ENCODE results near the gene OPRL1.

The OPRL1 gene

DNA sequence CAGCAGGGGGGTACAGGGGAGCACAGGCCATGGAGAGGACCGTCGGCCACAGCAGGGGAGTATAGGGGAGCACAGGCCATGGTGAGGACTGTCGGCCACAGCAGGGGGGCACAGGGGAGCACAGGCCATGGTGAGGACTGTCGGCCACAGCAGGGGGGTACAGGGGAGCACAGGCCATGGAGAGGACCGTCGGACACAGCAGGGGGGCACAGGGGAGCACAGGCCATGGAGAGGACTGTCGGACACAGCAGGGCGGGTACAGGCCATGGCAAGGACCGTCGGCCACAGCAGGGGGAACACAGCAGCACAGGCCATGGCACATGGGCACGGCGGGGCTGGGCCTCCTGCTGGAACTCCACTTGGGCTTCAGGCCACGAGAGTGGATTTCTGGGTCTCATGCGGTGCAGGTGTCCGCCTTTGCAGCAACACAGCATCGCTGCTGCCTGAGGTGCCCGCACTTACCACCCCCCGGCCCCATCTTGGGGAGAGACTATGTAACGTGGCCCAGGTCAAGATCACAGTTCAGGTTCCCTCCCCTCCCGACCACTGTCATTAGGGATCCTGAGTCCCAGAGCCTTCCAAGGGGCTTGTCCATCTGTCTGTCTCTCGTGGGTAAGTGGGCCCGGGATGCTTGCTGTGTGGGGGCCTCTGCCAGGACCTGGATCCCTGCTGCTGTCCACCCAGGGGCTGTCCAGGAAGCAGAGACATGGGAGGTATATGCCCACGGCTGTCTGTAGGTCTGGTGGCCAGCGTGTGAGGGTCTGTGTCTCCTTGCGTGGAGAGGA is 25.0 kb downstream of the OPRL1 start:
- H3K9me3 Mint-ChIP-seq (ENCODE audit: low read depth): no peaks in the 10 kb centered on the region
- peaks cover 19% of the 10 kb centered on the region for H3K4me1 Mint-ChIP-seq (ENCODE audit: low read depth)
- peaks cover 6% of the 10 kb centered on the region for H3K27me3 Mint-ChIP-seq
- no peak overlapping the region for H3K27ac Mint-ChIP-seq
- H3K36me3 Mint-ChIP-seq: no peaks in the 10 kb centered on the region
- H3K4me3 Mint-ChIP-seq: no peak overlapping the region

DNA sequence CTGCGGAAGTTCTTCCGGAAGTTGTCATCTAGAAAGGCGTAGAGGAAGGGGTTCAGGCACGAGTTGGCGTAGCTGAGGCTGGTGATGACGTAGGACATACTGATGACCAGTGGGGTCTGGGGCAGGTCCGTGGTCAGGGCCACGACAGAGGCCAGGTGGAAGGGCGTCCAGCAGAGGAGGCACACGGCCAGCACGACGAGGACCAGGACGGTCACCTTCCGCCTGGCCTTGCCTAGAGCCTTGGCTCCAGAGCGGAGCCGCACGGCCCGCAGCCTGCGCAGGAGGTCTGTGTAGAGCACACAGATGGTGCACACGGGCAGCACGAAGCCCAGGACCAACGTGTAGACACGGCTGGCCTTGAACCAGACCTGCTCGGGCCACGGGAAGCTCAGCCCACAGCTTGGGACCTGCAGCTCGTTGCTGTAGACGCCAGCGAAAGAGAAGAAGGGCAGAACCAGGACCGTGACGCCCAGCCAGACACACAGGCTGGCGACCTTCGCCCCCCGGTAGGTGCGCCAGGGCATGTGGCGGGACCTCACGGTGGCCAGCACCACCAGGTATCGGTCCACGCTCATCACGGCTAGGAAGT is 26.1 kb downstream of the OPRL1 start:
- H3K4me3 Mint-ChIP-seq: no peak overlapping the region
- peaks cover 6% of the 10 kb centered on the region for H3K27me3 Mint-ChIP-seq
- peaks cover 10% of the 10 kb centered on the region for H3K4me1 Mint-ChIP-seq (ENCODE audit: low read depth)
- no peak overlapping the region for H3K27ac Mint-ChIP-seq
- H3K36me3 Mint-ChIP-seq: no peaks in the 10 kb centered on the region
- no peaks in the 10 kb centered on the region for H3K9me3 Mint-ChIP-seq (ENCODE audit: low read depth)

DNA sequence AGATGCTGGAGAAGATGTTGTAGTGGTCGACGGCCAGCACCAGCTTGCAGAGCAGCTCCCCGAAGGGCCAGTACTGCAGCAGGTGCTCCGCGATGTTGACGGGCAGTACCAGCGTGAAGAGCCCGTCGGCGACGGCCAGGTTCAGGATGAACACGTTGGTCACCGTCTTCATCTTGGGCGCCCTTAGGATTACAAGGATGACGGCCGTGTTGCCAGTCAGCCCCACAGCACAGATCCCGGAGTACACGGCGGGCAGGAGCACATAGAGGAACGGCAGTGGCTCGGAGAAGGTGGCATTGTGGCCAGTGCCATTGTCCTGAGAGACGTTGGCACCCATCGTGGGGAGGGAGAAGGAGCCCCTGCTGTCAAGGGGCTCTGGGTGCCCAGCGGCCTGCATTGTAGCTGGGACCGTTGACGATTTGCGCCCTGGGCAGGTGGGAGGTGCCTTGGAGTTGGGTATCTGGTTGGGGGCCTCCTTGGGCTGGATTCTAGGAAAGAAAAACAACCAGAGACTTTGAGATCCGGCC is 26.6 kb downstream of the OPRL1 start:
- H3K4me1 Mint-ChIP-seq (ENCODE audit: low read depth): peaks cover 6% of the 10 kb centered on the region
- H3K36me3 Mint-ChIP-seq: no peaks in the 10 kb centered on the region
- H3K9me3 Mint-ChIP-seq (ENCODE audit: low read depth): no peaks in the 10 kb centered on the region
- no peak overlapping the region for H3K27ac Mint-ChIP-seq
- no peak overlapping the region for H3K4me3 Mint-ChIP-seq
- peaks cover 4% of the 10 kb centered on the region for H3K27me3 Mint-ChIP-seq

DNA sequence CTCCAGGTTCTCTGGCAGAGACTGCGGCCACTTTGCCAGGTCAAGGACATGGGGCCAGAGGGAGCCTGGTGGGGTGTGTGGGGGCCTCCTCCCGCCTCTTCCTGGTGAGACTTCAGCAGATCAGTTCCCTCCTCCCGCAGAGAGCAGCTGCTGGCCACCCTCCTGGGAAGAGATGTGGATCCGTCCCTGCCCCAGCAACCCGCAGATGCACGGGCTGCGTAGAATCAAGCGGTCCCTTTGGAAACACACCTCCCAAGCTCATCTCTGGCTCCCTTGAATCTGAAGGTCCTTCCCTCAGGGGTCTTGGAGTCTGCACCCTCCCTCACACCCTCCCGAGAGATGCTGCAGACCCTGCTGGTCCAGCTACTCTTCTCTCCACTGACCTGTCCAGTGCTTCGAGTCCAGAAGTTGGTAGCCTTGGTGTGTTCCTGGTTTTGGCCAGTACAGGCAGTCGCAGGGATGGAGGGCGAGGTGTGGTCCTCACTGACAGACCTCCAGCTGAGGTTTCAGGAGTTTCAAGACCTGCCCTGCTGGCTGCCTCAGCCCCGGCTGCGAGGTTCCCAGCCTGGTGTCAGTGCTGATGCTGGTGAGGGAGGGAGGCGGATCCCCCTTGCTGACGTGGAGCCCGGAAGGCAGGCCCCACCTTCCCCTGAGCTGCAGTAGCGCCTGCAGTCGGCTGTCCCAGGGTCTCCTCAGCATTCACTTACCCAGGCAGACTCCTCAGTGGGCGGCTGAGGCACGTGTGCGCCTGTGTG is 27.3 kb downstream of the OPRL1 start, which contains the start of gene NPBWR2:
TSS of gene NPBWR2 (minus strand) at position 585 of the 755 bp plus-strand sequence. CDS start 734 bp downstream, outside the sequence.
- peaks cover 5% of the 10 kb centered on the region for H3K4me1 Mint-ChIP-seq (ENCODE audit: low read depth)
- no peak within 1 kb of the TSS for H3K27ac Mint-ChIP-seq
- peaks cover 4% of the 10 kb centered on the region for H3K27me3 Mint-ChIP-seq
- no peaks in the 10 kb centered on the region for H3K36me3 Mint-ChIP-seq
- H3K9me3 Mint-ChIP-seq (ENCODE audit: low read depth): no peaks in the 10 kb centered on the region
- no peak within 1 kb of the TSS for H3K4me3 Mint-ChIP-seq

DNA sequence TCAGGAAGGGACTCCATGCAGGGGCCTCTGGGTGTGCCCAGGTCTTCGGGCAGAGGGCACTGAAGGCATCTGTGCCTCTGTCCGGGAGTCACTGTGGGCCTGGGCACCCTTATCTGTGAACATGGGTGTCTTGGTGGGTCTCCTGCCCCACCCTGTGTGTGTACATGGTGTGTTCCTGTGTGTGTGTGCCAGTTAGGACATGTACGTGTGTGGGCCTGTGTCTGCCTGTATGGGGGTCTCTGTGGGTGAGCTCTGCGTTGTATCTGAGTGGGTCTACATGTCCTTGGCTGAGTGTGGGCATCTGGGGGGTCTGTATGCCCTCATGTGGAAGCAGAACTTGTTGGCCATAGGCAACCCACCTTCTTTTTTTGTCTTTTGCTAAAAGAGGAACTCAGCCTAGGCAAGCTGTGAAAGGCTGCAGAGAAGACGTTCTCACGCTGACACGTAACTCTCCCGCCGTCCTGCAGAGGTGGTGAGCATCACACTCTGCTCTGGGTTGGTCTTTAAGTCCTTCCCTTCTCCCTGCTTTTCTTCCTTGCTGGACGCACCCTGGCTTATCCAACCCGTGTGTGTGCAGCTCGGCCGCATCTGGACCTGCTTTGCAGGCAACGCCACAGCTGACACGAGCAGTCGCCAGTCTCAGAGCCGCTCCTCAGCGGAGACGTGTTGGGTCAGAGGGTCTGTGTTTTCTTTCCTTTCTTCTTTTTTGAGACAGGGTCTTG is 28.0 kb downstream of the OPRL1 start:
- no peak overlapping the region for H3K27ac Mint-ChIP-seq
- H3K4me3 Mint-ChIP-seq: no peak overlapping the region
- peaks cover 2% of the 10 kb centered on the region for H3K4me1 Mint-ChIP-seq (ENCODE audit: low read depth)
- H3K36me3 Mint-ChIP-seq: no peaks in the 10 kb centered on the region
- peaks cover 2% of the 10 kb centered on the region for H3K27me3 Mint-ChIP-seq
- no peaks in the 10 kb centered on the region for H3K9me3 Mint-ChIP-seq (ENCODE audit: low read depth)

DNA sequence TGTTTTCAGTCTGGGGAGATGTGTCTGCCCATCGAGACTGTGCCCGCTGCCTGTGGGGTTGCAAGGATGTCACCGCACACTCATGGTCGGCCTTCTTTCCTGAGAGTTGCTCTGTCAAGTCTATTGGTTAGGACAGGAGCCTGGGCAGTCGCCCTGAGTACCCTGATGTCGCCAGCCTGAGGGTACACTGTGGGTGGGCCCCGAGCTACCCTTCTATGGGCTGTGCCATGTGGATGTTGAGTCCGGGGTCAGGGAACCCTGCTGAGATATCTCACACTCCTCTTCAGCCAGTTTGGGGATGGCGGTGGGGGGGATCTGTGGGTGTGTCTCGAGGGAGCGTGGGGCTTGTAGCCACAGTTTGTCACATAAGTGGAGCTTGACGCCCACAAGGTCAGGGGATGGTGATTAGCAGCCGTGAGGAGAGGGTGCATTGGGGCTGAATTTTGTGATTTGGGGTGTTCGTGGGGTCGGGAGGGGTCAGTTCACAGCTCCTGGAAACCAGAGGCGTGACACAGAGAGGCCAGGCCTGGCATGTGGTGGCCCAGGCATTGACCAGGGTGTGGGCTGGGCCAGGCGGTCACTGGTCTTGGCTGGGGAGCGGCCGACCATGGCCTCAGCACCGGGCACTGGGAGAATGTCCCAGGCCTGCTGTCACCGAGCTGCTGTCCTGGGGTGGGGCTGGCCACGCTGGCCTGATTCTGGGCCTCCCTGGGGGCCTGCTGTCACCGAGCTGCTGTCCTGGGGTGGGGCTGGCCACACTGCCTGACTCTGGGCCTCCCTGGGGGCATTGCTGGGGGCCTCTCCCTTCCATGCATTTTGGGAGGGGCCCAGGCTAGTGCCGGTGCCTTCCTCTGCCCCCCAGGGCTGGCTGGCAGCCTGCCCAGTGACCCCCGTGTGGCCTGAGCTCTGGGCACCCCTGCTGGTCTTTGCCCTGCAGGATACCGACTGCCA is 29.1 kb downstream of the OPRL1 start:
- peaks cover 2% of the 10 kb centered on the region for H3K4me1 Mint-ChIP-seq (ENCODE audit: low read depth)
- no peak overlapping the region for H3K4me3 Mint-ChIP-seq
- no peak overlapping the region for H3K27ac Mint-ChIP-seq
- no peaks in the 10 kb centered on the region for H3K27me3 Mint-ChIP-seq
- H3K36me3 Mint-ChIP-seq: no peaks in the 10 kb centered on the region
- H3K9me3 Mint-ChIP-seq (ENCODE audit: low read depth): no peaks in the 10 kb centered on the region

DNA sequence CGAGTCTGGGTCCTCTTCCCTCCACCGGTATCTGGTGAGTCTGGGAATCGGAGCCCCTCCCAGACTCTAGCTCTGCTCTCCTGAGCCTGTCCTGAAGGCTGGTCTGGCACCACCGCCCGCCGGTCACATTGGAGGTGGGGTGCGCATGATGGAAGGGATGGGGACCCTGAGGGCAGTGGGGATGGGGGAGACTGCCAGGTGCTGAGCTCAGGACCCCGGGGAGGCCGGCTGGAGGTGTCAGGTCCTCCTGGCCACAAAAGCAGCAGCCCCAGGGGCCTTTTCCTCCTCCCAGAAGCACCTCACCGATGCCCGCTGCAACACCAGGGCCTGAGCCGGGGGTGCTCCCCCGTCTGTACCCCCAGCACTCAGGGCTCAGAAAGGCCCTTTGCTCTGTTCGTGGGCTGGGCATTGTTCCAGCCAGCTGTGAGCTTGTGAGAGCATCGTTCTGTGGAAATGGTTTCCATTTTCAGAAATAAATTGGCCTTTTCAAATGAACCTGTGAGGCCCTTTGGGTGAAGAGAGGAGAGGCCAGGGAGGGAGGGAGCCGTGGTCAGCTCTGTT is 30.0 kb downstream of the OPRL1 start:
- Mint-ChIP-seq H3K4me3 (no peak overlapping the region), H3K9me3 (ENCODE audit: low read depth) (no peaks in the 10 kb centered on the region), H3K4me1 (ENCODE audit: low read depth) (peaks cover 2% of the 10 kb centered on the region), H3K27ac (no peak overlapping the region), H3K27me3 (no peaks in the 10 kb centered on the region), H3K36me3 (no peaks in the 10 kb centered on the region)

DNA sequence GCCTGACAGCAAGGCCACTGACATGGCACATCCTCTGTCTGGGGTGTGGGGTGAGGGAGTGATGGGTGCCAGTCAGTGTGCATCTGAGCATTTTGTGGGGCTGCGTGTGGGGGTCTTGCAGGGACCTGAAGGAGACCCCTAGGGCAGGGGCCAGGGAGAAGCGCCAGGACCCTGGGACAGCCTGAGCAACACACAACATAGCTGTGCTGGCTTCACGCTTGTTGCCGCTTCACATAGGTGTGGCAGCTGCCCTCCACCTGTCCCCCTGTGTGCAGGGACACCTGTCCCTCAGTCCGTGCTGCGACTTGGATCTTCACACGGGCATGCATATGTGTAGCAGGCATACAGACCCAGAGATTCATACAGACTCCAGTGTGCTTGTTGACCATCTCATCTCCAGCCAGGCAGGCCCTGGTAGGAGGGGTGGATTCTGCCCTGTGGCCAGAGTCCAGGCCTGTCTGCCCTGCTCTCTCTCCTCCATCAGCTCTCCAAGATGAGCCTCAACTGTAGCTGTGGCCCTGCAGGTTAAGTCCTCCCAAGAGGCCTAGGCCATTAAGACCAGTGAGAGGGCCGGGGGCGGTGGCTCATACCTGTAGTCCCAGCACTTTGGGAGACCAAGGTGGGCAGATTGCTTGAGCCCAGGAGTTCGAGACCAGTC is 30.7 kb downstream of the OPRL1 start:
- no peaks in the 10 kb centered on the region for H3K36me3 Mint-ChIP-seq
- H3K27ac Mint-ChIP-seq: no peak overlapping the region
- no peaks in the 10 kb centered on the region for H3K9me3 Mint-ChIP-seq (ENCODE audit: low read depth)
- H3K27me3 Mint-ChIP-seq: no peaks in the 10 kb centered on the region
- peaks cover 2% of the 10 kb centered on the region for H3K4me1 Mint-ChIP-seq (ENCODE audit: low read depth)
- no peak overlapping the region for H3K4me3 Mint-ChIP-seq

DNA sequence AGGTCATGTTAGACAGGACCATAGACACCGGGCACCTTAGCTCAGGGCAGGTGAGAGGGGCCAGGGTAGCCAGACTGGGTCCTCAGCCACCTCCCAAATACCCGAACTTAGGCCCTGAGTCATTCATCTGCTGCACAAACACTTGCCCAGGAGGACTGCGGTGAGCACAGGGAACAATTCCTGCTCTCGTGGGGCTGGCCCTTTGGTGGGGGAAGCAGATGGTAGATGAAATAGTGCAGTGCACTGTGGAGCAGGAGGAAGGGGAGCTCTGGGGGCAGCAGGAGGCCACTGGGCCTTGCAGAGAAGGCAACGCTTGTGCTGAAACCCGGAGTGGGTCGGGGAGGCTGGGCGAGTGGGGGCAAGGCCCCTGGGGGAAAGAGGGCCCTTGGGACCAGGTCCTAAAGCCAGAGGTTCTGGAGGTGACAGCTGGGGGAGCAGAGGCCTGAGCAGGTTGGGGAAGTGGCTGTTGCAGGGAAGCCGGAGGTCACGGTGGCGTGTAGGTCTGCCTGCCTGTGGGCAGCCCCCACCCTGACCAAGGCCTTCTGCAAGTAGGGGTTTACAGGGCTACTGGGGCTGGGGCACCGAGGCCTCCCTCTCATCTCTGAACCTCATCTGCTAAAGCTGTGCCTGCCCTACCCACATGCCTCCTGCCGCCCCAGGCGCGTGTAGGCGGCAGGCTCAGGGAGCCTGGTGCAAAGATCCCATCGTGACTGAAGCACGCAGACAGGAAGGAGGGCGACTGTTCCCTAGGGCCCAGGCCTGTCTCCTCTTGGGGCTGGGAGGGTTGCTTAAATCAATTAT is 32.2 kb downstream of the OPRL1 start:
- no peaks in the 10 kb centered on the region for H3K27me3 Mint-ChIP-seq
- no peaks in the 10 kb centered on the region for H3K9me3 Mint-ChIP-seq (ENCODE audit: low read depth)
- H3K27ac Mint-ChIP-seq: no peak overlapping the region
- H3K36me3 Mint-ChIP-seq: no peaks in the 10 kb centered on the region
- no peak overlapping the region for H3K4me3 Mint-ChIP-seq
- peaks cover 2% of the 10 kb centered on the region for H3K4me1 Mint-ChIP-seq (ENCODE audit: low read depth)

DNA sequence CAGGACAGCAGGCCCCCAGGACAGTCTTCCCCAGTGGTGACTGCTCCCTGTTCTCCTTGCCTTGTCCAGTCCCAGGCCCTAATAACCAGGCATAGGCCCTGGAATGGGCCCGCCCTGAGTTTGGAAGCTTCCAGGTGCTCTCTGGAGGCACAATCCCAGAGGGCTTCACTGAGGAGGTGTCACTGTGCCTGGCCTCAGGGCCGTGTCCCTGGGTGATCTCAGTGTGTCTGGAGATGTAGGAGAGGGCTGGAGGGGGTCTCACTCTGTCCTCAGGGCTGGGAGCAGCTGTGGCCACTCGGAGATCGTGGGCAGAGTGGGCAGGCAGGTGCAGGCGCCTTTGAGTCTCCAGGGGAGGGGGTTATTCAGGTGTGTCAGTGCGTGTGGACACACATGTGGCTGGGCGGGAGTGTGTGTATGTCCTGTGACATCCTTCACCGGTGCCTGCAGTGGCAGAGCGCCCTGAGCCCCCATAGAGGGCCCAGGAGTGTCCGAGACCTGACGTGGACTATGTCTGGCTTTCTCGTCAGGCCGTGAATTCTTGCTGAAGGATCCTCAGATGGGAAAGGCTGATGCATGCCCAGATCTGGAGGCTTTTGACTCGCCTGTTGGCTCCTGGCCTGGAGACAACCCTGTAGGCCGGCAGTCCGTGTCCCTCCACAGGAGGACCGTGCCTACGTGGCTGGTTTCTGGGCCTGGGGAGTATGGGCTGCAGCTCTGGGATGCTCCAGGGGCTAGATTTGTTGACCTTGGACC is 33.0 kb downstream of the OPRL1 start:
- no peaks in the 10 kb centered on the region for H3K36me3 Mint-ChIP-seq
- H3K9me3 Mint-ChIP-seq (ENCODE audit: low read depth): no peaks in the 10 kb centered on the region
- no peak overlapping the region for H3K27ac Mint-ChIP-seq
- no peaks in the 10 kb centered on the region for H3K27me3 Mint-ChIP-seq
- H3K4me1 Mint-ChIP-seq (ENCODE audit: low read depth): no peaks in the 10 kb centered on the region
- H3K4me3 Mint-ChIP-seq: no peak overlapping the region

DNA sequence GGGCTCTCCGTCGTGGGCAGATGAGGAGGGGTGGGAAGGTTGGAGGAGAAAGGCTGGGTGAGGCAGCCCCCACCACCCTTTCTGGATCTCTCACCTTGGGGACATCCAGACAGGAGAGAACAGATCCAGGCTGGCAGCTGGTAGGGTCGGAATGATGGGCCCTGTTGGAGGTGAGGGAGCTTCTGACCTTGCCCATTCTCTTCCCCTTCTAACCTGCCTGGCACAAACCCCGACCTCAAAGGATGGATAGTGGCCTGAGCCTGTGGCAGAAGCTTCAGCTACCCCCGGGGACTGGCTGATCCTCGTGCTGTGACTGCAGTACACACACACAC is 33.5 kb downstream of the OPRL1 start:
- H3K4me3 Mint-ChIP-seq: no peak overlapping the region
- H3K27me3 Mint-ChIP-seq: no peaks in the 10 kb centered on the region
- no peak overlapping the region for H3K27ac Mint-ChIP-seq
- H3K4me1 Mint-ChIP-seq (ENCODE audit: low read depth): no peaks in the 10 kb centered on the region
- H3K36me3 Mint-ChIP-seq: no peaks in the 10 kb centered on the region
- no peaks in the 10 kb centered on the region for H3K9me3 Mint-ChIP-seq (ENCODE audit: low read depth)

DNA sequence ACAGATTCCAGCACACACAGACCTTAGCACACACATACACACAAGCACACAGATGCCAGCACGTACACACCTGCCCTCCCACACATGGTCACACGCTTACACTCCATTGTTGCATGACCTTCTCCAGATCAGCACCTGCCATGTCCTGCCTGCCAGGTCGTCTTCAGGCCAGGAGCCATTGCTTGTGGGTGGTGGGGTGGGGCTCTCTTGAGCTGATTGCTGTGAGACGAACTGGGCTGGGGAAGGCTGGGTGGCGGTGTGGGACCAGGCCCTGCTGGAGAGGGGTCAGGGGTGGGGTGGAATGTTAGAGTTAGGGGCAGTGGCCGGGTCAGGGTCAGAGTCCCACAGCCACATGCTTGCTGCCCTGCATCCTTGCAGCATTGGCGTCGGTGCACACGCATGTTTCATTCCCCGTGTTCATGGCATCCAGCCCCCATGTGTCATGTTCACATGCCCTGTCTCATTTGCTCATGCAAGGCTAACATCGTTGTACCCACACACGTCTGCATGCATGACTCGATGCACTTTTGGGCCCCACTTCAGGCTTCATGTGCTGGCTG is 34.0 kb downstream of the OPRL1 start:
- H3K27ac Mint-ChIP-seq: no peak overlapping the region
- H3K4me3 Mint-ChIP-seq: no peak overlapping the region
- no peaks in the 10 kb centered on the region for H3K36me3 Mint-ChIP-seq
- no peaks in the 10 kb centered on the region for H3K27me3 Mint-ChIP-seq
- no peaks in the 10 kb centered on the region for H3K9me3 Mint-ChIP-seq (ENCODE audit: low read depth)
- no peaks in the 10 kb centered on the region for H3K4me1 Mint-ChIP-seq (ENCODE audit: low read depth)
